ENCODE measurements around the gene PIH1D1.

PIH1D1 gene

DNA sequence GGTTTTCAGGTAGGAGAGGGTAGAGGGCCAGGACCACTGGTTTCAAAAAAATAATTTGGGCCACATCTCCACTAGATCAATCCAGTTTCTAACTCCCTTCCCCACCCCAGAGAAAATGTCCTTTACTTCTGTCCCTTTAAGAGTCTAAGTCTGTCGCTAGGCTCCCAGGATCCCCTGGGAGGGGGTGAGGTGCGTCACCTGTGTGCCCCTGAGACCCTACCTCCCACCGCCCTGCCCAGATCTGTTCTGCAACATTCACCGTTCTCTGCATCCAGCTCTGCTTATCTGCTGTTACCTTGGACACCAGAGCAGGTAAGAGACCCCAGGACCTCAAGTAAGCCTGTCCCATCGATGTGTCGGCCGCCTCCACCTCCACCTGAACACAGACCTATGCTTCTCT, 26.4 kb downstream of the PIH1D1 start, which contains the start of gene GFY:
Gene GFY, plus strand, starts transcription at position 211 of the 400 bp plus-strand sequence. CDS start 1,043 bp downstream, outside the sequence.
- DNase-seq (ENCODE audit: low read depth, low spot score): no peak
- no peak for TF ChIP-seq SUZ12 (IDR thresholded peaks at IDR 0.05; ENCODE audit: extremely low read depth, insufficient read depth, insufficient read length)
- no peaks in the 10 kb centered on the region for H3K9me3 ChIP-seq (ENCODE audit: insufficient read depth, low read length)
- H3K36me3 ChIP-seq (ENCODE audit: insufficient read depth, insufficient read length, low read length): no peaks in the 10 kb centered on the region
- H3K4me1 ChIP-seq (ENCODE audit: insufficient read depth, insufficient read length): peaks cover 11% of the 10 kb centered on the region
- peaks cover 69% of the 10 kb centered on the region for H3K27me3 ChIP-seq (ENCODE audit: insufficient read depth, insufficient read length)
- H3K4me3 ChIP-seq (ENCODE audit: insufficient read length, low read depth): peak within 1 kb of the TSS; percentile 5
- no peak within 1 kb of the TSS for H3K9ac ChIP-seq (ENCODE audit: insufficient read length, low read depth)

- Histone ChIP-seq H3K9me3 (ENCODE audit: insufficient read depth, low read length) (no peaks in the 10 kb centered on the region), H3K27me3 (ENCODE audit: insufficient read depth, insufficient read length) (peaks cover 64% of the 10 kb centered on the region), H3K9ac (ENCODE audit: insufficient read length, low read depth) (peak overlapping the region; percentile 2), H3K4me1 (ENCODE audit: insufficient read depth, insufficient read length) (peaks cover 11% of the 10 kb centered on the region), H3K4me3 (ENCODE audit: insufficient read length, low read depth) (no peak overlapping the region), H3K36me3 (ENCODE audit: insufficient read depth, insufficient read length, low read length) (no peaks in the 10 kb centered on the region)
- TF ChIP-seq YY1 (IDR thresholded peaks at IDR 0.05; ENCODE audit: insufficient read depth, insufficient read length): no peak
- no peak for TF ChIP-seq SUZ12 (IDR thresholded peaks at IDR 0.05; ENCODE audit: extremely low read depth, insufficient read depth, insufficient read length)
- TF ChIP-seq ZNF274 (IDR thresholded peaks at IDR 0.05; ENCODE audit: low read depth, low read length): no peak
- DNase-seq (ENCODE audit: low read depth, low spot score): no peak
Observed at GRCh38 chr19:49423985-49424303, 27.7 kb downstream of the PIH1D1 start.

DNA sequence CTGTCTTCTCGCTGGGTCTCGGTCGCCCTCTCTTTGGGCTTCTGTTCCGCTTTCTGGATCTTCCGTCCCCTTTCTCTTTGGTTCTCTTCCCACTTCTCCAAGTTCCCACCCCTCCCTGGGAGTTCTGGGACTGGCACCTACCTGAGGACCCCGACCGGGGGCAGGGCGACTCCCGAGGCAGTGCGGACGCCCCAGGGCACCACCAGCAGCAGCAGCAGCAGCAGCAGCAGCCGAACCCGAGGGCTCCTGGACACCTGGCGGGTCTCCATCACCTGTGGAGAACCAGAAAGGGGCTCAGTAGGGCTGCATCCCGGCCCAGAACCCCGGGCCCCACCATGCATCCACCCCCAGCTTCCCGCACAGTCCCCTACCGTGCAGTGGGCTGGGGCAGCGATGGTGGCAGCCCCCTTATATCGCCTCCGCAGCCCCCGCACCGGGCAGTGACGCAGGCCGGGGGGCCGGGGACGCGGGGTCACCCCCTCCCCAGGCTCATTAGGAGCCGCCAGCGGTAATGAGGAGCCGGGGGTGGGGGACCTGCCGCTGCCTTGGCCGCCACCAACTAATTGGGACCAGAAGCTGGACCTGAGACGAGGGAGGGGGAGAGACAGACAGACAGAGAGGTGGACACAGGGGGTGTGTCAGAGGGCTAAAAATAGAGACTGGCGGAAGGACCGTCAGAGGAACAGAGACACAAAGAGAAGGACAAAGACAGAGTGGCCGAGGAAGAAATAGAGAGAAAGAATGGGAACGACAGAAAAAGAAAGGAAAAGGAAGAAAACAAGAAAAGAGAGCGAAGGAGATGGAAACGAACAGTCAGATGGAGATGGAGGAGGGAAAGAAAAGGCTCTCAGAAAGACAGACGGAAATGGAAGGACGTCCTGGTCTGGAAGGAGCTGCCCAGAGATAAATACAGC, 28.3 kb downstream of the PIH1D1 start, which contains the start of gene PTH2:
Gene PTH2, minus strand, starts transcription at position 371 of the 914 bp plus-strand sequence. Its CDS starts 102 bp downstream, at position 269.
- no peak for DNase-seq (ENCODE audit: low read depth, low spot score)
- H3K27me3 ChIP-seq (ENCODE audit: insufficient read depth, insufficient read length): peaks cover 64% of the 10 kb centered on the region
- H3K4me1 ChIP-seq (ENCODE audit: insufficient read depth, insufficient read length): peaks cover 11% of the 10 kb centered on the region
- TF ChIP-seq ZNF274 (IDR thresholded peaks at IDR 0.05; ENCODE audit: low read depth, low read length) (no peak), SUZ12 (IDR thresholded peaks at IDR 0.05; ENCODE audit: extremely low read depth, insufficient read depth, insufficient read length) (no peak), YY1 (IDR thresholded peaks at IDR 0.05; ENCODE audit: insufficient read depth, insufficient read length) (no peak)
- peak within 1 kb of the TSS; percentile 61 for H3K9ac ChIP-seq (ENCODE audit: insufficient read length, low read depth)
- H3K9me3 ChIP-seq (ENCODE audit: insufficient read depth, low read length): no peaks in the 10 kb centered on the region
- H3K4me3 ChIP-seq (ENCODE audit: insufficient read length, low read depth): peak within 1 kb of the TSS; percentile 21
- H3K36me3 ChIP-seq (ENCODE audit: insufficient read depth, insufficient read length, low read length): no peaks in the 10 kb centered on the region

DNA sequence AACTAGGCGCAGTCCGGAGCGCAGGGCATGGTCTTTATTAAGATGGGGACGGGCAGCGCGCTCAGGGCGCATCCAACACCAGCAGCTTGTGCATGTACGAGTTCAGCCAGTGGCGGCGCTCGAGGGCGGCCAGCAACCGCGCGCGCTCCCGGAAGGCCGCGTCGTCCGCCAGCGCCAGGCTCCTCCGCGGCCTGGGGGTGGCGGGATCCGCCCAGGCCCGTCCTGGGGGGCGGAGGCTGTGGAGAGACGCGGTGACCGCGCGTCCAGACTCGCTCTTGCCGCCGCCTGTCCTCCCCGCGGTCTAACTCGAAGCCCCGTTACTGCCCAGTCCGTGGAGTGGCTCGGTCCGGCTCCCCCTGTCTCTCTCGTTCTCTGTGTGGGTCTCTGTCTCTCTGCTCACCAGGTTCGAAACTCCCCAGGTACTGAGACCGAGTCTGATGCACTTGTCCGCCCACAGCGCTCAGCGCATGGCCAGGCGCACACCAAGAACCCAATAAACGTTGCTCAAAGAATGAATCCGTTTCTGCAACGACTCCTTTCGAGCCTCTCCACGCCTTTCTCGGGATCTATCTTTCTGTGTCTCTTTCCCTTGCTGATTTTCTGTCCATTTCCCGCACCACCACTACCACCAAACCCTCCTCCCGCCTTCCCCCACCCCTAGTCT, 29.1 kb downstream of the PIH1D1 start:
- peak overlapping the region; percentile 21 for H3K4me3 ChIP-seq (ENCODE audit: insufficient read length, low read depth)
- no peak for DNase-seq (ENCODE audit: low read depth, low spot score)
- H3K4me1 ChIP-seq (ENCODE audit: insufficient read depth, insufficient read length): peaks cover 11% of the 10 kb centered on the region
- TF ChIP-seq ZNF274 (IDR thresholded peaks at IDR 0.05; ENCODE audit: low read depth, low read length) (no peak), YY1 (IDR thresholded peaks at IDR 0.05; ENCODE audit: insufficient read depth, insufficient read length) (no peak), SUZ12 (IDR thresholded peaks at IDR 0.05; ENCODE audit: extremely low read depth, insufficient read depth, insufficient read length) (no peak)
- no peaks in the 10 kb centered on the region for H3K9me3 ChIP-seq (ENCODE audit: insufficient read depth, low read length)
- H3K9ac ChIP-seq (ENCODE audit: insufficient read length, low read depth): peak overlapping the region; percentile 61
- H3K36me3 ChIP-seq (ENCODE audit: insufficient read depth, insufficient read length, low read length): no peaks in the 10 kb centered on the region
- H3K27me3 ChIP-seq (ENCODE audit: insufficient read depth, insufficient read length): peaks cover 64% of the 10 kb centered on the region

- H3K9ac ChIP-seq (ENCODE audit: insufficient read length, low read depth): no peak overlapping the region
- H3K4me1 ChIP-seq (ENCODE audit: insufficient read depth, insufficient read length): peaks cover 14% of the 10 kb centered on the region
- H3K27me3 ChIP-seq (ENCODE audit: insufficient read depth, insufficient read length): peaks cover 58% of the 10 kb centered on the region
- H3K9me3 ChIP-seq (ENCODE audit: insufficient read depth, low read length): no peaks in the 10 kb centered on the region
- H3K4me3 ChIP-seq (ENCODE audit: insufficient read length, low read depth): no peak overlapping the region
- no peak for DNase-seq (ENCODE audit: low read depth, low spot score)
- no peaks in the 10 kb centered on the region for H3K36me3 ChIP-seq (ENCODE audit: insufficient read depth, insufficient read length, low read length)
- TF ChIP-seq ZNF274 (IDR thresholded peaks at IDR 0.05; ENCODE audit: low read depth, low read length) (no peak), YY1 (IDR thresholded peaks at IDR 0.05; ENCODE audit: insufficient read depth, insufficient read length) (no peak), SUZ12 (IDR thresholded peaks at IDR 0.05; ENCODE audit: extremely low read depth, insufficient read depth, insufficient read length) (no peak)
Observed at GRCh38 chr19:49421878-49422202, 29.8 kb downstream of the PIH1D1 start.

- Histone ChIP-seq H3K4me3 (ENCODE audit: insufficient read length, low read depth) (no peak overlapping the region), H3K4me1 (ENCODE audit: insufficient read depth, insufficient read length) (peaks cover 12% of the 10 kb centered on the region), H3K36me3 (ENCODE audit: insufficient read depth, insufficient read length, low read length) (no peaks in the 10 kb centered on the region), H3K9ac (ENCODE audit: insufficient read length, low read depth) (no peak overlapping the region), H3K27me3 (ENCODE audit: insufficient read depth, insufficient read length) (peaks cover 52% of the 10 kb centered on the region), H3K9me3 (ENCODE audit: insufficient read depth, low read length) (no peaks in the 10 kb centered on the region)
- peak; percentile 79 for DNase-seq (ENCODE audit: low read depth, low spot score)
- TF ChIP-seq YY1 (IDR thresholded peaks at IDR 0.05; ENCODE audit: insufficient read depth, insufficient read length) (no peak), SUZ12 (IDR thresholded peaks at IDR 0.05; ENCODE audit: extremely low read depth, insufficient read depth, insufficient read length) (no peak), ZNF274 (IDR thresholded peaks at IDR 0.05; ENCODE audit: low read depth, low read length) (no peak)
Observed at GRCh38 chr19:49421039-49421877, 30.4 kb downstream of the PIH1D1 start.

Measured in NT2/D1 (cell line).